Stimulated activated CD4-positive, alpha-beta T cell treated with anti-CD3 and anti-CD28 coated beads, TNF-alpha, amount 100 ng/mL, for 24 hours (primary cell): ENCODE results near the gene TIAM1.
A peak's percentile ranks its signal among the peaks of the same experiment; 100 is the strongest.

Source experiments
- DNase-seq, 3 experiments: peaks; one replicate each; pipeline ENCODE4 v3.0.0-alpha.2; 2020; ENCODE audit warnings: low read depth in 3 of 3

The TIAM1 gene

GRCh38 chr21:31136891-31137290, 207.2 kb downstream of the TIAM1 start:
- DNase-seq = no peak

- no peak for DNase-seq
Measured at GRCh38 chr21:31135531-31136184, 208.4 kb downstream of the TIAM1 start.

GRCh38 chr21:31133243-31133830, 210.7 kb downstream of the TIAM1 start:
- no peak for DNase-seq

- peak; percentile 36 to 42 (median 39) for DNase-seq
Measured at GRCh38 chr21:31132574-31133242, 211.4 kb downstream of the TIAM1 start.

DNA sequence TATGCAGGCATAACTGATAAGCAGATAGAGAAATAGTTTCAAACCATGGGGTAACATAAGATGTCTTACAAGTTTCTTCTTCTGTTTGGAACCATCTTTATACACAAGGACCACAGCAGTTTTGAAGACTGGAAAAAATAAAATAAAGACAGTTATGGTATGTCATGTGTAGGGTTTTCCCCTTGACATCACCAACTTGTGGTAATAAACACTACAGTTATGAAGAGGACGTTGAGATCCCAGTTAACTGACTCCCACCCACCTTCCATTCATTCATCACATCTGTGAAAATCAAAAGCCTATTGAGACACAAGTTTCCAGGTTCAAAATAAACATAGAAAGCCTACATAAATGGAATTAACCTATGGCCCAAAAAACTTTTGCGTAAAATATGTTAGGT, 213.2 kb downstream of the TIAM1 start:
- no peak for DNase-seq

GRCh38 chr21:31128234-31128633, 215.8 kb downstream of the TIAM1 start:
- no peak for DNase-seq

GRCh38 chr21:31124010-31124409, 220.1 kb downstream of the TIAM1 start:
- DNase-seq = no peak

DNA sequence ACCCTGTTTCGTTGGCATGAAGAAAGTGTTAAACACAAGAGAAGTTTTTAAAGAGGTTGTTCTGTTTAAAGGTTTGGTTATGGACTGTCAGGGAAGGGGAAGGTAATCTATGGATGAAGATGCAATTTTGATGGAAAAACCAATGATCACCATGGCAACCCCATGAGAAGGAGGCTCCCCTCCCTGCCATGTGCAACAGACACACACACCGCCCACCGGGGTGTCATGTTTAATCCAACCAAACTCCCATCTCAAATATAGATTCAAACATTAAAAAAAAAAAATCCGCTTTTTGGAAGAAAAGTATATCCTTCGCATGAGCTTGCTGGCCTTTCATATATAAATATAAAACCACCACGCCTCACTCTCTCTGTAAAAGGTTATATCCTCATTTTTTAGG, 224.9 kb downstream of the TIAM1 start:
- no peak for DNase-seq

DNA sequence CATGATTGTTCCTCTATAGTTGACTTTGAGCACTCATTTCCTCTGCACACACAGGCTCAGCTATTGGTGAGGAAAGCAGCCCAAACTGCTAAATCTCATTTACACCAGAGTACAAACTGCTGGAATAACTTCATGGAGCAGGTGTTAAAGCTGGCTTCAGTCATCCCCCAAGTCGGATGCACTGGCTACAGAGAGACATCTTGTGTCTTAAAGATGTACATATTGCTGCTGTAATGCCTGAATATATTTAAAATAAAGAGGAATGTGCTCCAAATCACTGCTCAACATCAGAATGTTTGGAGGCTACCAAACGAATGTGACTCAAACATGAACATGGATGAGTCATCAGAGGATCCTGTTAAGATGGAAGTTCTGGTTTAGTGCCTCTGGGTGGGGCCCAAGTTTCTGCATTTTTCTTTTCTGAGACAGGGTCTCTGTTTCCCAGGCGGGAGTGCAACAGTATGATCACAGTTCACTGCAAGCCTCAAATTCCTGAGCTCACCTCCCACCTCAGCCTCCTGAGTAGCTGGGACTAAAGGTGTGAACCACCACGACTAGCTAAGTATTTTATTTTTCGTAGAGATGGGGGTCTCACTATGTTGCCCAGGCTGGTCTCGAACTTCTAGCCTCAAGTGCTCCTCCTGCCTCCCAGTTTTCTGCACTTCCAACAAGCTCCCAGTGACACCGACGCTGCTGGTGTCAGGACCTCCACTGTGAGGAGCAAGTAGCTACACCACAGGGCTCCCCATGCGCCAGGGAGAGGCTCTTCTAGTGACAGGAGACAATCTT, 226.7 kb downstream of the TIAM1 start:
- DNase-seq = peak in 1 of 3 experiments; percentile 9

DNA sequence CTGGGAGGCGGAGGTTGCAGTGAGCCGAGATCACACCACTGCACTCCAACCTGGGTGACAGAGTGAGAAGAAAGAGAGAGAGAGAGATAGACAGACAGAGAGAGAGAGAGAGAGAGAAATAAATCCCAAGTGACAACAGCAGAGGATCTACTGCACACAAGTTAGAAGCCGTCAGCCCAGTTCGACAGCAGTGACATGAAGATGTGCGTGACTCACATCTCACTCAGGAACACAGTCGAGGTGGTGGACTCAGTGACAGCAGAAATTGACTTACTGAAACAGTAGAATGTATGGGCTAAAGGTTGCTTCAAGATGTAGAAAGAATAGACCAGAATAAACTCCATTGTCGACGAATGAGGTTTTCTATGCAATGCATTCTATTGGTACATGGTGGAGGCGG, 228.8 kb downstream of the TIAM1 start:
- no peak for DNase-seq

DNA sequence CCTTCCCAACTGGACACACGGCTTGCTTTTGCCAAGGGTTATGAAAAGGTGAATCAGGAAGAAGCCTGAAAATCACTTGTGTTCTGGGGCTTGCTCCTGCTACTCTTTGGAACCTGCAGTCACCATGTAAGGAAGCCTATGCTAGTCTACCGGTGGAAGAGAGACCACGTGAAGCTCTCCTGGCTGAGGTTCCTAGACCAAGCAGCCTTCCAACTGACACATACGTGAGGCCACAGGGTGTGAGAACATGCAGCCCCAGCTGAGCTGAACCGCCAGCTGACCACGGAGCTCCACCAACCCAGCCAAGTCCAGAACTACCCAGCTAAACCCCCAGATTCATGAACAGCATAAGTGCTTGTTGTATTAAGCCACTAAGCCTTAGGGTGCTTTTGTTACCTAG, 233.0 kb downstream of the TIAM1 start:
- DNase-seq = no peak

GRCh38 chr21:31110430-31110829, 233.6 kb downstream of the TIAM1 start:
- DNase-seq = no peak

DNA sequence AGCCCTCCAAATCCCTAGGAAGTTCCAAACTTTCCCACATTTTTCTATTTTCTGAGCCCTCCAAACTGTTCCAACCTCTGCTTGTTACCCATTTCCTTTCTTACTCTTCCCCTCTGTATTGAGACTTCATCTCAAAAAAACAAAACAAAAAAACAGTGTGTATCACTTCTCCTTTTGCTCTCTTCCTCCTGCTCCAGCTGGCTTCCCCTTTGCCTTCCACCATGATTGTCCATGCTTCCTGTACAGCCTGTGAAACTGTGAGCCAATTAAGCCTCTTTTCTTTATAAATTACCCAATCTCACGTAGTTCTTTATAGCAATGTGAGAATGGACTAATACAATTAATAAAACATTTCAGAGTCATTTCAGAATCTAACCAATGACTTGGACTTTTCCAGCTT, 236.2 kb downstream of the TIAM1 start:
- no peak for DNase-seq

- no peak for DNase-seq
Measured at GRCh38 chr21:31107176-31107785, 236.8 kb downstream of the TIAM1 start.

DNA sequence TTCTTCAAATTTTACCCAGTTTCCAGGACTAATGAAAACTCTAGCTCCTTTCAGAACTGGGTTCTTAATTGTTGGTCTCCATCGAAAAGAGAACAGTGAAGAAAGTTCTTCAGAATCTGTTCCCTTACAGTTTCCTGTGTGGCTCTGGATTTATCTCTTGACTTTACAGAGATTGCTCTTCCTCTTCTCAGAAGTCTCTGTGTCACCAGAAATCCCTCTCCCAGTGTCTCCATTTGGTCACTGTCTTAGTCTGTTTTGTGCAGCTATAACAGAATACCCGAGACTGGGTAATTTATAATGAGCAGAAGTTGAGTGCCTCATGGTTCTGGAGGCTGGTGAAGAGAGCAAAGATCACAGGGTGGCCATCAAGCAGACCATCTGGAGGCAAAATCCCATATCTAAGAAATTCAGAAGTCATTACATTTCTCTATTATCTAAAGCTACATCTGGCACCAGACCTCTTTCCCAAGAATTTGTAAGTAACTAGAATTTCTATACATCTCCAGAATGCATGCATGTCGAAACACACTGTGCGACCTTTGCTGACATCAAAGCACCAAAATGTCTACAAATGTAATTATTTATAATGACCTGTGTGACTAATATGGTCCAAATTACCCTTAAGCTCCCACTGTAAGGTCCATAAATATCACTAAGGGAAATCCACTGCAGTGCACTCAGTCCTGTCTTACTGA, 240.3 kb downstream of the TIAM1 start:
- no peak for DNase-seq

DNA sequence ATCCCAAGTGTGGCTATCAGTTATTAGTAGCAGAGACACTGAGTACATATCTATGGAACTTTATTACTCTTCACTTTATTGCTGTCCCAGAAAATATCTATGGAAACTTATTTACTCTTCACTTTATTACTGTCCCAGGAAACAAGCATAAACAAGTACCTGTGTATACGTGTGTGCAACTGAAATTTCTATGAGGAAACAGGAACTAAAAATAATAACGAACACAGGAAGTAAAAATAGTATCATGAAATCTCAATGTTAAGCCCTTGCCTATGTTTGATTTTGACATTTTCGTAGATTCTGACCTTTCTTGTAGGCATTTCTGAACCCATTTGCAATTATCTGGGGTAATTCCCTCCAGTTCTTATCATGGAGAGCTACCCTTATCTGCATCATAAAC, 240.9 kb downstream of the TIAM1 start:
- no peak for DNase-seq

DNA sequence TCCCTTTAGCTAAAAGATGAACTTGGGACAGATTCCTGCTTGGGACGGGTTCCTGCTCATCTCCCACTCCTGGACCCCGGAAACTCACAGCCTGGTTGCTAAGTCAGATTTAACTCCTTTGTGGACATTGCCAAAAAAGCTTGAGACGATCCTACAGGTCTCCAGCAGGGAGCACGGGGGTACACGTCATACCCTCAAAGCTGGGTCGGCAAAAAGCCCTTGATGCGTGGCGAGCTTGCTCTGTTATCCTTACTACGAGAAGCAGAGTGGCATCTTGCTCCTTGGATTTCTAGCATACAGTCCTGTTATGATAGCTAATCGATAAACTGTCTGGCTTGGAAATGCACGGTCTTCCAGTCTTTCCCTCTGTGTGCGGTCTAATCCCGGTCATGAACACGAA, 244.9 kb downstream of the TIAM1 start:
- DNase-seq = no peak

DNA sequence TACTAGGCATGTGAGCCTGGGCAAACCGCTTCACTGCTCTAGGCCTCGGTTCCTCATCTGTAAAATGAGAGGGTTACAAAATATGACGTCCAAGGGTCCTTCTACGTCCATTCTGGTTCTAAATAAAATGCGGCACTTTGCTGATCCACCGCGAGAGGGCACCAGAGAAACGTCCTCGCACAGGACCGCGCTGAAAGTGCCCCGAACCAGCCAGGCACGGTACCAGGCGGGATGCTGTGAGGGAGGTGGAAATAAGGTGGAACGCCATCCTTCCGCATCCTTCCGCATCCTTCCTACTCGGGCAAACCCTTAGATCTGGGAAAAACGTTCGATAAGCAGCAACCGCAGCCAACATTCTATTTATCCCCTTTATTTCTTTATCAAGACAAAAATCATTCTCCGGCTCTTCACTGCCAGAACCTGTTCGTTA, 245.5 kb downstream of the TIAM1 start:
- peak; percentile 56 to 76 (median 62) for DNase-seq

DNA sequence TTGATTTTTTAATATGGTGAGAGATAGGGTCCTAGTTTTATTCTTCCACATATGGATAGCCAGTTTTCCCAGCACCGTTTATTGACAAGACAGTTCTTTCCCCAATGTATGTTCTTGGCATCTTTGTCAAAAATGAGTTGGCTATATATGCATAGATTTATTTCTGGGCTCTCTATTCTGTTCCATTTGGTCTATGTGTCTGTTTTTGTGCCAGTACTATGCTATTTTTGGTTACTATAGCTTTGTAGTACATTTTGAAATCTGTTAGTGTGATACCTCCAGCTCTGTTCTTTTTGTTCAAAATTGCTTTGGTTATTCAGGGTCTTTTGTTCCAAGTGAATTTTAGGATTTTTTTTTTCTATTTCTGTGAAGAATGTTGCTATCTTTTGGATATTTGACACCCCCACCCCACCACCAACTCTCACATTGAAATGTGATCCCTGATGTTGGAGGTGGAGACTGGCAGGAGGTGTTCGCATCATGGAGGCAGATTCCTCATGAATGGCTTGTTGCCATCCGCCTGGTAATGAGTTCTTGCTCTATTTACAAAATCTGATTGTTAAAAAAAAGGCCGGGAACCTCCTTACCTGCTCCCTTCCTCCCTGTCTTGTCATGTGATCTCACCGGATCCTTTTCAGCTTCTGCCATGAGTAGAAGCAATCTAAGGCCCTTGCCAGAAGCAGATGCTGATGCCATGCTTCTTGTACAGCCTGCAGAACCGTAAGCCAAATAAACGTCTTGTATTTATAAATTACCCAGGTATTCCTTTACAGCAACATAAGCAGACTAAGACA, 251.0 kb downstream of the TIAM1 start:
- DNase-seq = no peak

GRCh38 chr21:31090376-31090775, 253.7 kb downstream of the TIAM1 start:
- DNase-seq = no peak

DNA sequence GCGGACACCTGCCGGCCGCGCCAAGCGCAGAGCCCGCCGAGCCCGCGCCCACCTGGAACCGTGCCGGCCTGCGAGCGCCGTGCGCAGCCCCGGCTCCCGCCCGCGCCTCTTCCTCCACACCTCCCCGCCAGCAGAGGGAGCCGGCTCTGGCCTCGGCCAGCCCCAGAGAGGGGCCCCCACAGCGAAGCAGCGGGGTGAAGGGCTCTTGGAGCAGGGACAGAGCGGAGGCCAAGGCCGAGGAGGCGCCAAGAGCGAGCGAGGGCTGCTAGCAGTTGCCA, 255.6 kb downstream of the TIAM1 start:
- DNase-seq = no peak
